Measurements from ENCODE around the gene RAPGEF1. TPM values are rescaled to one million over a fixed set of nuclear protein-coding genes. Genes with fewer than 3 reads are reported as not detected.
A peak's percentile ranks its signal among the peaks of the same experiment; 100 is the strongest.

The RAPGEF1 gene
- total and polyA plus RNA-seq, 2 of the 13 experiments (the other 11 are each of a cell fraction or from before 2014, with no cell fraction given), result 21.2 to 38.9 TPM

DNA sequence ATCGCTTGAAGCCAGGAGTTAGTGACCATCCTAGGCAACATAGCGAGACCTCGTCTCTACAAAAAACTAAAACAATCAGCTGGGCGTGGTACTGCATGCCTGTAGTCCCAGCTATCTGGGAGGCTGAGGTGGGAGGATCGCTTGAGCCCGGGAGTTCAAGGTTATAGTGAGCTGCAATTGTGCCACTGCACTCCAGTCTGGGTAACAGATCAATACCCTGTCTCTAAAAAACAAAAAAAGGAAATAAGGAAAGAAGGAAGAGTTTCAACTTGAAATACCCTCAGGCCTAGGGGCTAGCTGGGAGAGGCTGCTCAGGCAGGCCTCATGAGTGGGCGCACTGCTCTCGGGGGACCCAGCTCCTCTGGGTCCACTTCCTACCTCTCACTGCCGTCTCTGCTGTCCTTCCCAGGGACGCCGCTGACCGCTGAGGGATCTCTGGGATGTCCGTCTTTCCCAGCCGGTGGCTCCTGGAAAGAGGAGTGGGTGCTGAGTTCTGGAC, 138.1 kb downstream of the RAPGEF1 start (continued):
- no peak for TF ChIP-seq FOXO4 (CRISPR knock-in tag; conservative IDR thresholded peaks at IDR 0.05)
- TF ChIP-seq, protein P1, sequence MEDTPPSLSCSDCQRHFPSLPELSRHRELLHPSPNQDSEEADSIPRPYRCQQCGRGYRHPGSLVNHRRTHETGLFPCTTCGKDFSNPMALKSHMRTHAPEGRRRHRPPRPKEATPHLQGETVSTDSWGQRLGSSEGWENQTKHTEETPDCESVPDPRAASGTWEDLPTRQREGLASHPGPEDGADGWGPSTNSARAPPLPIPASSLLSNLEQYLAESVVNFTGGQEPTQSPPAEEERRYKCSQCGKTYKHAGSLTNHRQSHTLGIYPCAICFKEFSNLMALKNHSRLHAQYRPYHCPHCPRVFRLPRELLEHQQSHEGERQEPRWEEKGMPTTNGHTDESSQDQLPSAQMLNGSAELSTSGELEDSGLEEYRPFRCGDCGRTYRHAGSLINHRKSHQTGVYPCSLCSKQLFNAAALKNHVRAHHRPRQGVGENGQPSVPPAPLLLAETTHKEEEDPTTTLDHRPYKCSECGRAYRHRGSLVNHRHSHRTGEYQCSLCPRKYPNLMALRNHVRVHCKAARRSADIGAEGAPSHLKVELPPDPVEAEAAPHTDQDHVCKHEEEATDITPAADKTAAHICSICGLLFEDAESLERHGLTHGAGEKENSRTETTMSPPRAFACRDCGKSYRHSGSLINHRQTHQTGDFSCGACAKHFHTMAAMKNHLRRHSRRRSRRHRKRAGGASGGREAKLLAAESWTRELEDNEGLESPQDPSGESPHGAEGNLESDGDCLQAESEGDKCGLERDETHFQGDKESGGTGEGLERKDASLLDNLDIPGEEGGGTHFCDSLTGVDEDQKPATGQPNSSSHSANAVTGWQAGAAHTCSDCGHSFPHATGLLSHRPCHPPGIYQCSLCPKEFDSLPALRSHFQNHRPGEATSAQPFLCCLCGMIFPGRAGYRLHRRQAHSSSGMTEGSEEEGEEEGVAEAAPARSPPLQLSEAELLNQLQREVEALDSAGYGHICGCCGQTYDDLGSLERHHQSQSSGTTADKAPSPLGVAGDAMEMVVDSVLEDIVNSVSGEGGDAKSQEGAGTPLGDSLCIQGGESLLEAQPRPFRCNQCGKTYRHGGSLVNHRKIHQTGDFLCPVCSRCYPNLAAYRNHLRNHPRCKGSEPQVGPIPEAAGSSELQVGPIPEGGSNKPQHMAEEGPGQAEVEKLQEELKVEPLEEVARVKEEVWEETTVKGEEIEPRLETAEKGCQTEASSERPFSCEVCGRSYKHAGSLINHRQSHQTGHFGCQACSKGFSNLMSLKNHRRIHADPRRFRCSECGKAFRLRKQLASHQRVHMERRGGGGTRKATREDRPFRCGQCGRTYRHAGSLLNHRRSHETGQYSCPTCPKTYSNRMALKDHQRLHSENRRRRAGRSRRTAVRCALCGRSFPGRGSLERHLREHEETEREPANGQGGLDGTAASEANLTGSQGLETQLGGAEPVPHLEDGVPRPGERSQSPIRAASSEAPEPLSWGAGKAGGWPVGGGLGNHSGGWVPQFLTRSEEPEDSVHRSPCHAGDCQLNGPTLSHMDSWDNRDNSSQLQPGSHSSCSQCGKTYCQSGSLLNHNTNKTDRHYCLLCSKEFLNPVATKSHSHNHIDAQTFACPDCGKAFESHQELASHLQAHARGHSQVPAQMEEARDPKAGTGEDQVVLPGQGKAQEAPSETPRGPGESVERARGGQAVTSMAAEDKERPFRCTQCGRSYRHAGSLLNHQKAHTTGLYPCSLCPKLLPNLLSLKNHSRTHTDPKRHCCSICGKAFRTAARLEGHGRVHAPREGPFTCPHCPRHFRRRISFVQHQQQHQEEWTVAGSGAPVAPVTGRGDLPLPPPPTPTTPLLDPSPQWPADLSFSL (CRISPR knock-in tag; IDR thresholded peaks at IDR 0.05), result no peak
- TF ChIP-seq THAP7 (CRISPR knock-in tag; IDR thresholded peaks at IDR 0.05), result no peak
- TF ChIP-seq THAP8 (CRISPR knock-in tag; IDR thresholded peaks at IDR 0.05; ENCODE audit: borderline replicate concordance), result no peak
- no peak for TF ChIP-seq NFIB (CRISPR knock-in tag; IDR thresholded peaks at IDR 0.05; ENCODE audit: borderline replicate concordance)
- TF ChIP-seq SKI (IDR thresholded peaks at IDR 0.05; ENCODE audit: partially characterized antibody), result peak; percentile 86
- TF ChIP-seq, protein P2, sequence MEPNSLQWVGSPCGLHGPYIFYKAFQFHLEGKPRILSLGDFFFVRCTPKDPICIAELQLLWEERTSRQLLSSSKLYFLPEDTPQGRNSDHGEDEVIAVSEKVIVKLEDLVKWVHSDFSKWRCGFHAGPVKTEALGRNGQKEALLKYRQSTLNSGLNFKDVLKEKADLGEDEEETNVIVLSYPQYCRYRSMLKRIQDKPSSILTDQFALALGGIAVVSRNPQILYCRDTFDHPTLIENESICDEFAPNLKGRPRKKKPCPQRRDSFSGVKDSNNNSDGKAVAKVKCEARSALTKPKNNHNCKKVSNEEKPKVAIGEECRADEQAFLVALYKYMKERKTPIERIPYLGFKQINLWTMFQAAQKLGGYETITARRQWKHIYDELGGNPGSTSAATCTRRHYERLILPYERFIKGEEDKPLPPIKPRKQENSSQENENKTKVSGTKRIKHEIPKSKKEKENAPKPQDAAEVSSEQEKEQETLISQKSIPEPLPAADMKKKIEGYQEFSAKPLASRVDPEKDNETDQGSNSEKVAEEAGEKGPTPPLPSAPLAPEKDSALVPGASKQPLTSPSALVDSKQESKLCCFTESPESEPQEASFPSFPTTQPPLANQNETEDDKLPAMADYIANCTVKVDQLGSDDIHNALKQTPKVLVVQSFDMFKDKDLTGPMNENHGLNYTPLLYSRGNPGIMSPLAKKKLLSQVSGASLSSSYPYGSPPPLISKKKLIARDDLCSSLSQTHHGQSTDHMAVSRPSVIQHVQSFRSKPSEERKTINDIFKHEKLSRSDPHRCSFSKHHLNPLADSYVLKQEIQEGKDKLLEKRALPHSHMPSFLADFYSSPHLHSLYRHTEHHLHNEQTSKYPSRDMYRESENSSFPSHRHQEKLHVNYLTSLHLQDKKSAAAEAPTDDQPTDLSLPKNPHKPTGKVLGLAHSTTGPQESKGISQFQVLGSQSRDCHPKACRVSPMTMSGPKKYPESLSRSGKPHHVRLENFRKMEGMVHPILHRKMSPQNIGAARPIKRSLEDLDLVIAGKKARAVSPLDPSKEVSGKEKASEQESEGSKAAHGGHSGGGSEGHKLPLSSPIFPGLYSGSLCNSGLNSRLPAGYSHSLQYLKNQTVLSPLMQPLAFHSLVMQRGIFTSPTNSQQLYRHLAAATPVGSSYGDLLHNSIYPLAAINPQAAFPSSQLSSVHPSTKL (CRISPR knock-in tag; IDR thresholded peaks at IDR 0.05), result peak; percentile 91
- TF ChIP-seq TCF7 (IDR thresholded peaks at IDR 0.05; ENCODE audit: low read depth), result 0 out of 2 replicates have a peak, but pooled peaks have one; percentile 11
- TF ChIP-seq, protein P3, sequence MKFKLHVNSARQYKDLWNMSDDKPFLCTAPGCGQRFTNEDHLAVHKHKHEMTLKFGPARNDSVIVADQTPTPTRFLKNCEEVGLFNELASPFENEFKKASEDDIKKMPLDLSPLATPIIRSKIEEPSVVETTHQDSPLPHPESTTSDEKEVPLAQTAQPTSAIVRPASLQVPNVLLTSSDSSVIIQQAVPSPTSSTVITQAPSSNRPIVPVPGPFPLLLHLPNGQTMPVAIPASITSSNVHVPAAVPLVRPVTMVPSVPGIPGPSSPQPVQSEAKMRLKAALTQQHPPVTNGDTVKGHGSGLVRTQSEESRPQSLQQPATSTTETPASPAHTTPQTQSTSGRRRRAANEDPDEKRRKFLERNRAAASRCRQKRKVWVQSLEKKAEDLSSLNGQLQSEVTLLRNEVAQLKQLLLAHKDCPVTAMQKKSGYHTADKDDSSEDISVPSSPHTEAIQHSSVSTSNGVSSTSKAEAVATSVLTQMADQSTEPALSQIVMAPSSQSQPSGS (CRISPR knock-in tag; IDR thresholded peaks at IDR 0.05), result peak; percentile 19; the same call in 1 of the 2 replicates
- TF ChIP-seq NCOR1 (IDR thresholded peaks at IDR 0.05; ENCODE audit: borderline replicate concordance, low read length), result peak; percentile 56; the same call in 1 of the 2 replicates
- no peak for TF ChIP-seq ATAD3A (CRISPR knock-in tag; IDR thresholded peaks at IDR 0.05)
- TF ChIP-seq ZNF274 (CRISPR knock-in tag; IDR thresholded peaks at IDR 0.05), result 0 out of 2 replicates have a peak, but pooled peaks have one; percentile 14
- TF ChIP-seq CREBL2 (CRISPR knock-in tag; IDR thresholded peaks at IDR 0.05; ENCODE audit: borderline replicate concordance), result no peak
